ENCODE measurements around the gene IQCH.

IQCH gene

DNA sequence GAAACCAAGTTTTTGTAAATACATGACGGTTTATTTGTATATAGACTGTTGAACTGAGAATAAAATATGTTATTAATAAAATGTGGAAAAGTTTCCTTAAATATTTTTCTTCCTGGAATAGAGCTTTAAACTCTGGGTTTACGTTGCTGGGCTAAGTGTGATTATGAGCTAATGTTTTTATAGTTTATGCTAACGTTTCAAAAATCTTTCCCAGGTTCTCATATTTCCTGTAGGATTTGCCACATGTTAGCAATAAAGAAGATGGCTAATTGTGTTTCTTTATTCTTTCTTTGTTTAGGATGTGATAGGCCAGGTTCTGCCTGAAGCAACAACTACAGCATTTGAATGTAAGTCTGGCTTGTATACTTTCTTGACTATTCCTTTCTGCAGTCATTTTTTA, 295.1 kb downstream of the IQCH start:
- ChIA-PET POLR2A (no interaction called here), CTCF (interaction anchor here (0.7 kb wide), 1 partner anchor 646 kb away, joined by 3 read pairs; no protein-coding TSS in a partner anchor)
- TF ChIP-seq, protein P1, sequence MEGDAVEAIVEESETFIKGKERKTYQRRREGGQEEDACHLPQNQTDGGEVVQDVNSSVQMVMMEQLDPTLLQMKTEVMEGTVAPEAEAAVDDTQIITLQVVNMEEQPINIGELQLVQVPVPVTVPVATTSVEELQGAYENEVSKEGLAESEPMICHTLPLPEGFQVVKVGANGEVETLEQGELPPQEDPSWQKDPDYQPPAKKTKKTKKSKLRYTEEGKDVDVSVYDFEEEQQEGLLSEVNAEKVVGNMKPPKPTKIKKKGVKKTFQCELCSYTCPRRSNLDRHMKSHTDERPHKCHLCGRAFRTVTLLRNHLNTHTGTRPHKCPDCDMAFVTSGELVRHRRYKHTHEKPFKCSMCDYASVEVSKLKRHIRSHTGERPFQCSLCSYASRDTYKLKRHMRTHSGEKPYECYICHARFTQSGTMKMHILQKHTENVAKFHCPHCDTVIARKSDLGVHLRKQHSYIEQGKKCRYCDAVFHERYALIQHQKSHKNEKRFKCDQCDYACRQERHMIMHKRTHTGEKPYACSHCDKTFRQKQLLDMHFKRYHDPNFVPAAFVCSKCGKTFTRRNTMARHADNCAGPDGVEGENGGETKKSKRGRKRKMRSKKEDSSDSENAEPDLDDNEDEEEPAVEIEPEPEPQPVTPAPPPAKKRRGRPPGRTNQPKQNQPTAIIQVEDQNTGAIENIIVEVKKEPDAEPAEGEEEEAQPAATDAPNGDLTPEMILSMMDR (IDR thresholded peaks at IDR 0.05; ENCODE audit: insufficient read depth, low read length, missing control alignments) = no peak
- H3K4me3 ChIP-seq (ENCODE audit: low read depth, low read length) = no peak overlapping the region
- no peak for DNase-seq (ENCODE audit: low read depth, low spot score)

DNA sequence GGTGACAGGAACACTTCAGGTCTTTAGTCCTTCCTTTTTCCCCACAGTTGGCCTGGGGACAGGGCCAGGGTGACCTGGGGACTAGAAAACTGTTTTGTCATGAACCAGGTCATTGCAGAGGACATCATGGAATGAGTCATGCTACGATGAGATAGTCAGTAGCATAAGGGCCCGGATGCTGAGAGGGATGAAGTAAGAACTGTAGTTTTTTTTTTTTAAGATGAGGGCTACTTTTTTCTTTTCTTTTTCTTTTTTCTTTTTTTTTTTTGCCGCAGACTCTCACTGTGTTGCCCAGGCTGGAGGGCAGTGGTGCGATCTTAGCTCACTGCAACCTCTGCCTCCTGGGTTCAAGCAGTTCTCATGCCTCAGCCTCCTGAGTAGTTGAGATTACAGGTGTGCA, 295.9 kb downstream of the IQCH start:
- ChIA-PET CTCF (interaction anchor here (0.7 kb wide), 1 partner anchor 646 kb away, joined by 3 read pairs; no protein-coding TSS in a partner anchor), POLR2A (no interaction called here)
- H3K4me3 ChIP-seq (ENCODE audit: low read depth, low read length) = no peak overlapping the region
- no peak for DNase-seq (ENCODE audit: low read depth, low spot score)
- TF ChIP-seq, protein P1 (IDR thresholded peaks at IDR 0.05; ENCODE audit: insufficient read depth, low read length, missing control alignments) = no peak

DNA sequence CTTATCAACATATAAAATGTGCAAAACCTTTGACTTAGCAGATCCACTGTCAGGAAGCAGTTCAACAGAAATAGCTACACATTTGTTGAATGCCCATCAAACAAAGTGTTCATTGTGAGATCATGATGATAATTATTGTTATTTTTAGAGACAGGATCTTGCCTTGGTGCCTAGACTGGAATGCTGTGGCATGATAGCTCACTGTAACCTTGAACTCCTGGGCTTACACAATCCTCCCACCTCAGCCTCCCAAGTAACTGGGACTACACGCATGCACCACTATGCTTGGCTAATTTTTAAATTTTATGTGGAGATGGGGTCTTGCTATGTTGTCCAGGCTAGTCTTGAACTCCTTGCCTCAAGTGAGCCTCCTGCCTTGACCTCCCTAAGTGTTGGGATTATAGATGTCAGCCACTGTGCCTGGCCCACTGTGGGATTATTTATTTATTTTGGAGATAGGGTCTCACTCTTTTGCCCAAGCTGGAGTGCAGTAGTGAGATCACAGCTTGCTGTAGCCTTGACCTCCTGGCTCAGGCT, 296.7 kb downstream of the IQCH start:
- H3K4me3 ChIP-seq (ENCODE audit: low read depth, low read length) = no peak overlapping the region
- TF ChIP-seq, protein P1 (IDR thresholded peaks at IDR 0.05; ENCODE audit: insufficient read depth, low read length, missing control alignments) = no peak
- no peak for DNase-seq (ENCODE audit: low read depth, low spot score)
- POLR2A ChIA-PET = no interaction called here
- CTCF ChIA-PET = no interaction called here
